Mesendoderm (in vitro differentiated cells): Measurements from ENCODE around the gene TMEM259.

Experiments used
- DNase-seq: peaks from one replicate; pipeline ENCODE4 v3.0.0; 2013
- H2AK5ac ChIP-seq: 2 replicates; pipeline ENCODE4 v1.6.1; 2013; ENCODE audit warnings: low read length, inconsistent platforms
- H2BK120ac ChIP-seq: 2 replicates; pipeline ENCODE4 v1.6.1; 2013; ENCODE audit warnings: low read depth, mild to moderate bottlenecking, low read length, moderate library complexity, mixed read lengths
- H2BK15ac ChIP-seq: replicated peaks from 2 replicates; pipeline ENCODE4 v1.6.1; 2013; ENCODE audit warnings: low read depth, mild to moderate bottlenecking, moderate library complexity
- H2BK5ac ChIP-seq: 2 replicates; pipeline ENCODE4 v1.6.1; 2013; ENCODE audit warnings: low read length, inconsistent platforms
- H3K18ac ChIP-seq: 2 replicates; pipeline ENCODE4 v1.6.1; 2013; ENCODE audit warnings: mild to moderate bottlenecking, low read length, mixed read lengths
- H3K23ac ChIP-seq: one replicate; pipeline ENCODE4 v1.6.1; 2013; ENCODE audit warnings: low read length
- H3K27ac ChIP-seq: 2 replicates; pipeline ENCODE4 v1.5.1; 2013; ENCODE audit warnings: low read depth, mild to moderate bottlenecking, inconsistent platforms, low read length, moderate library complexity
- H3K27me3 ChIP-seq: 2 replicates; pipeline ENCODE4 v1.6.1; 2013; ENCODE audit warnings: low read length, control low read depth, mild to moderate bottlenecking, inconsistent platforms; ENCODE audit not compliant: insufficient read depth, poor library complexity
- H3K36me3 ChIP-seq: 2 replicates; pipeline ENCODE4 v1.6.1; 2013; ENCODE audit warnings: low read length, inconsistent platforms; ENCODE audit not compliant: control insufficient read depth, insufficient read depth
- H3K4ac ChIP-seq: one replicate; pipeline ENCODE4 v1.6.1; 2013; ENCODE audit warnings: low read depth, mild to moderate bottlenecking, low read length, moderate library complexity
- H3K4me1 ChIP-seq: 2 replicates; pipeline ENCODE4 v1.6.1; 2013; ENCODE audit warnings: low read depth, low read length, inconsistent platforms; ENCODE audit not compliant: control insufficient read depth
- H3K4me2 ChIP-seq: 2 replicates; pipeline ENCODE4 v1.6.1; 2013; ENCODE audit warnings: low read length
- H3K4me3 ChIP-seq: 2 replicates; pipeline ENCODE4 v1.5.1; 2013; ENCODE audit warnings: mild to moderate bottlenecking, low read length
- H3K56ac ChIP-seq: one replicate; pipeline ENCODE4 v1.6.1; 2013; ENCODE audit warnings: low read length
- H3K79me1 ChIP-seq: 2 replicates; pipeline ENCODE4 v1.6.1; 2013; ENCODE audit warnings: low read length, inconsistent platforms
- H3K79me2 ChIP-seq: 2 replicates; pipeline ENCODE4 v1.6.1; 2013; ENCODE audit warnings: mild to moderate bottlenecking, low read length; ENCODE audit not compliant: control insufficient read depth, insufficient read depth
- H3K9ac ChIP-seq: 2 replicates; pipeline ENCODE4 v1.6.1; 2013; ENCODE audit warnings: low read length, inconsistent platforms
- H4K5ac ChIP-seq: one replicate; pipeline ENCODE4 v1.6.1; 2013; ENCODE audit warnings: low read length
- H4K8ac ChIP-seq: one replicate; pipeline ENCODE4 v1.6.1; 2013; ENCODE audit warnings: low read depth, mild to moderate bottlenecking, control low read depth, low read length, moderate library complexity
- WGBS: extraction: QIAGEN DNeasy Blood & Tissue Kit; methylation state at CpG from one replicate; pipeline ENCODE4 v1.1.7; 2013; ENCODE audit warnings: low lambda C conversion rate, missing lambda C conversion rate; ENCODE audit not compliant: insufficient coverage; ENCODE audit errors: extremely low coverage; 5-methylcytosine and 5-hydroxymethylcytosine counted together

The TMEM259 gene

GRCh38 chr19:1052349-1052975 is 31.5 kb upstream of the TMEM259 start:
- Histone ChIP-seq H3K9ac (no peak overlapping the region), H4K5ac (no peak overlapping the region), H3K36me3 (no peaks in the 10 kb centered on the region), H2BK120ac (no peak overlapping the region), H3K4ac (no peak overlapping the region), H3K27ac (no peak overlapping the region), H3K27me3 (no peaks in the 10 kb centered on the region), H3K4me3 (no peak overlapping the region), H3K4me1 (no peaks in the 10 kb centered on the region), H3K56ac (no peak overlapping the region), H3K4me2 (no peak overlapping the region), H3K23ac (no peak overlapping the region), H3K79me2 (no peaks in the 10 kb centered on the region), H2BK5ac (no peak overlapping the region), H4K8ac (no peak overlapping the region), H3K18ac (no peak overlapping the region), H2AK5ac (no peak overlapping the region), H3K79me1 (no peaks in the 10 kb centered on the region), H2BK15ac (no peak overlapping the region)
- DNase-seq: no peak
- WGBS: no CpG with 5 or more reads among the region's 5 CpGs

- Histone ChIP-seq H3K79me2 (no peaks in the 10 kb centered on the region), H3K27ac (no peak overlapping the region), H3K23ac (no peak overlapping the region), H3K18ac (no peak overlapping the region), H2AK5ac (no peak overlapping the region), H4K5ac (no peak overlapping the region), H2BK120ac (no peak overlapping the region), H3K79me1 (no peaks in the 10 kb centered on the region), H3K4ac (no peak overlapping the region), H3K56ac (no peak overlapping the region), H3K36me3 (no peaks in the 10 kb centered on the region), H3K4me2 (no peak overlapping the region), H3K27me3 (no peaks in the 10 kb centered on the region), H2BK5ac (no peak overlapping the region), H2BK15ac (no peak overlapping the region), H4K8ac (no peak overlapping the region), H3K4me1 (no peaks in the 10 kb centered on the region), H3K9ac (no peak overlapping the region), H3K4me3 (no peak overlapping the region)
- DNase-seq: no peak
- WGBS: no CpG with 5 or more reads among the region's 17 CpGs
Observed at GRCh38 chr19:1051791-1052190, 30.9 kb upstream of the TMEM259 start.

- no peak overlapping the region for H3K18ac ChIP-seq
- no peaks in the 10 kb centered on the region for H3K4me1 ChIP-seq
- no peak overlapping the region for H2BK120ac ChIP-seq
- H3K27me3 ChIP-seq: no peaks in the 10 kb centered on the region
- H3K9ac ChIP-seq: no peak overlapping the region
- no peaks in the 10 kb centered on the region for H3K36me3 ChIP-seq
- H3K56ac ChIP-seq: no peak overlapping the region
- no peak overlapping the region for H3K4ac ChIP-seq
- no peak overlapping the region for H4K8ac ChIP-seq
- H3K79me1 ChIP-seq: no peaks in the 10 kb centered on the region
- no peak overlapping the region for H3K23ac ChIP-seq
- no peak overlapping the region for H2AK5ac ChIP-seq
- WGBS: no CpG with 5 or more reads among the region's 31 CpGs
- H3K79me2 ChIP-seq: no peaks in the 10 kb centered on the region
- no peak overlapping the region for H3K4me3 ChIP-seq
- H4K5ac ChIP-seq: no peak overlapping the region
- no peak overlapping the region for H2BK5ac ChIP-seq
- no peak overlapping the region for H3K4me2 ChIP-seq
- H3K27ac ChIP-seq: no peak overlapping the region
- no peak overlapping the region for H2BK15ac ChIP-seq
- peak; percentile 51 for DNase-seq
Observed at GRCh38 chr19:1050989-1051788, 30.3 kb upstream of the TMEM259 start.

- Histone ChIP-seq H2BK120ac (no peak overlapping the region), H3K4me1 (no peaks in the 10 kb centered on the region), H3K4me3 (no peak overlapping the region), H3K79me1 (no peaks in the 10 kb centered on the region), H2AK5ac (no peak overlapping the region), H3K4me2 (no peak overlapping the region), H2BK5ac (no peak overlapping the region), H3K56ac (no peak overlapping the region), H3K79me2 (no peaks in the 10 kb centered on the region), H2BK15ac (no peak overlapping the region), H3K36me3 (no peaks in the 10 kb centered on the region), H3K27me3 (no peaks in the 10 kb centered on the region), H3K18ac (no peak overlapping the region), H3K4ac (no peak overlapping the region), H3K23ac (no peak overlapping the region), H4K8ac (no peak overlapping the region), H3K9ac (no peak overlapping the region), H4K5ac (no peak overlapping the region), H3K27ac (no peak overlapping the region)
- peak; percentile 45 for DNase-seq
- no CpG with 5 or more reads among the region's 11 CpGs for WGBS
Observed at GRCh38 chr19:1049800-1050199, 28.9 kb upstream of the TMEM259 start.

GRCh38 chr19:1049106-1049505 is 28.2 kb upstream of the TMEM259 start:
- H3K79me2 ChIP-seq: no peaks in the 10 kb centered on the region
- no peaks in the 10 kb centered on the region for H3K27me3 ChIP-seq
- no peak overlapping the region for H3K4ac ChIP-seq
- no peak overlapping the region for H2BK5ac ChIP-seq
- no peak overlapping the region for H2BK15ac ChIP-seq
- no peaks in the 10 kb centered on the region for H3K4me1 ChIP-seq
- H2AK5ac ChIP-seq: no peak overlapping the region
- no CpG with 5 or more reads among the region's 17 CpGs for WGBS
- no peak for DNase-seq
- no peak overlapping the region for H3K23ac ChIP-seq
- no peak overlapping the region for H4K5ac ChIP-seq
- H3K9ac ChIP-seq: no peak overlapping the region
- H2BK120ac ChIP-seq: no peak overlapping the region
- no peak overlapping the region for H3K4me3 ChIP-seq
- H3K18ac ChIP-seq: no peak overlapping the region
- H4K8ac ChIP-seq: no peak overlapping the region
- no peak overlapping the region for H3K56ac ChIP-seq
- no peaks in the 10 kb centered on the region for H3K36me3 ChIP-seq
- H3K4me2 ChIP-seq: no peak overlapping the region
- H3K79me1 ChIP-seq: no peaks in the 10 kb centered on the region
- H3K27ac ChIP-seq: no peak overlapping the region
